ENCODE measurements around the gene ACOT9.

GRCh38 chrX:23736030-23736429, 7.0 kb downstream of the ACOT9 start:
- TF ChIP-seq CTCF (IDR thresholded peaks at IDR 0.05 in 4 of 5, conservative IDR thresholded peaks at IDR 0.05 in 1 of 5) (no peak), POLR2A (IDR thresholded peaks at IDR 0.05) (no peak)
